ENCODE data around the gene SHB.
"Not testable (repeated sequence)": the region's sequence is repeated elsewhere in the genome, so short reads cannot be mapped to it uniquely, and the experiment has no call there.

Gene SHB

DNA sequence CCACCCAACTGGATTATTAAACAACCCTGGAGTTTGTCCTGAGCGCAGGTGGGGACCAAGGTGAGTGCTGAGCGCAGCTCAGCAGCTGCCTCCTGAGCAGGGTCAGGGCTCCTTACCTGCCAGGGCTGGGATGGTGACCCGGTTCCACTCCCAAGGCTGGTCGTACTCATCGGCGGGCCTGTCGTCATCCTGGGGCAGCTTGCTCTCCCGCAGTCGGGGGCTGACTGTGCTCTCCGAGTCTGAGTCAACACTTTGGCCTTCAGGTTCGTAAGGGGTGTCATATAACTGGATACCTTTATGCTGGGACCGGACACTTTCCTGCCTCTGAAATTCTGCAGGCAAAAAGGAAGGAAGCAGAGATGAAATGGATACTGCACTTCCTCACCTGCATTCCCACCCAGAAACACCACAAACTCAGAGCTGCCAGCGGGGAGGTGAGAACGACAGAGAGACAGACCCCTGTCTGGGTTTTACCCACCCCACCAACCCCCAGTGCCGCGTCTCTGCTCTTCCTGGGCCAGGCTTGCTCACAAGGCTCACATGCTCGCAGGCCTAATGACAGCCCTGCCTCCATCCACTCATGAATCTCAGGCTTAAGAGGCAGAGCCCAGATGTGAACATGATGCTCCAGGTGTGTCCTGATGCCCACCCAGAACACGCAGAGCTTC is 94.4 kb downstream of the SHB start:
- in situ Hi-C loops (cut with MboI; ENCODE audit: low sequenced_read_pairs), result no loop called here

- in situ Hi-C loops (cut with MboI; ENCODE audit: low sequenced_read_pairs), result no loop called here
These were observed 96.6 kb downstream of the SHB start for GRCh38 chr9:37972351-37972848.

DNA sequence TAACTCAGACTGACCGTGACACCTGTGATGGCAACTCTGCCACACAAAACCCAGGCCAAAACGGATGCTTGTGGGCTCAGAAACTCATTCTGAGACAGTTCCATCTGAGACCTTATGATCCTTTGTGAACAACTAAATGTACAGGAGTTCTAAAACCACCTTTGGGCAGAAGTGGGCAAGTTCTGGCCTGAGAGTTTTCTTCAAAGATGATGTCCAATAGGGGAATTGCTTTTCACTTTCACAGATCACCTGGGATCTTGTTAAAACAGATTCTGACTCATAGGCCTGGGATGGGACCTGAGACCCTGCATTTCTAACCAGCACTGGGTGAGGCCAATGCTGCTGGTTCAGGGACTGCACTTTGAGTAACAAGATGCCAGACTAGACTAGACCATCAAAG is 97.3 kb downstream of the SHB start:
- in situ Hi-C loops (cut with MboI; ENCODE audit: low sequenced_read_pairs), result no loop called here

DNA sequence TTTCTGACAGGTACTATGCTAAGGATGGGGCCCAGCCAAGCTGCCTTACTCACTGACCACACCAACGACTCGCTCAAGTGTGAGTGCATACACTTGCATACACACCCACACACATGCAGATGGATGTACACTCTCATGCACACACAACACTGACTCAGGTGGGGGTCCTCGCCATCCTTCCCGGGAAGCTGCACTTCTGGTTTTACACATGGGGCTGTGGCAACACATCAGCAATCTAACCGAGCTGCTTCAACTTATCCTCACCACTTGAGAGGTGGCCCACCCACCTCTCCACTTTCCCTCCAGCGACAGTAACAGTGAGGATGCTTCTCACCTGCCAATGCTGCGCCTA is 97.9 kb downstream of the SHB start:
- in situ Hi-C loops (cut with MboI; ENCODE audit: low sequenced_read_pairs), result no loop called here

- in situ Hi-C loops (cut with MboI; ENCODE audit: low sequenced_read_pairs), result no loop called here
These were observed 98.5 kb downstream of the SHB start for GRCh38 chr9:37970301-37971107.

DNA sequence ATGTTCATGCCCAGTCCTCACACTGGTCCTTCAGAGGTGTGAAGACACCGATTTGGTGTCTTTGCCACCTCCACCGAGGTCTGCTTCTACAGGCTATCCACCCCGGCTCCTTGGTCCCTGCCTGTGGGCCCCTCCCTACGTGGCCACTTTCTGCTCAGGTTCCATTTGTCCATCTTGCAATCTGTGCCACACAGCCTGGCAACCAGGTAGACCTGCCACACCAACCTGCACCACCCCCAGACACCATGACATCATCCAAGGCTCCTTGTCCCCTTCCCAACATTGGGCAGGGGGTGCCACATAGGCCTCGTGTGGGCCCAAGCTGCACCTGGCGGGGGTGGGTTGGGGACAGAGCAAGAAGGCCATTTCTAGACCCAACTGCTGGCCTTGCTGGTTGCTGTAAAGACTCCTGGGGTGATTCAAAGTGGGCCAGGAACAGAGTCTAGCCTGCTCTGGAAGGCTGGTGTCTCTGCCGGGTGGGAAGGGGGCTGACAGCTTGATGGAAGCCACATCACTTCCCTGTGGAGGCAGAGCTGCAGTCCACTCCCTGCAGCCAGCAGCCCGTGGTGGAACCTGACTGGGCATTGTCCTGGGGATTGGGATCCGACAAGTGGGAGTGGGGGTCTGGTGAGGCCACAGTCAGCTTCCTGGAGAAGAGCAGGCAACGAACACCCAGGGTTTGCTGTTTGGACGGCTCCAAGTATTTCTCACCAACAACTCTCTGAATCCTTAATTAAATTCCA is 99.3 kb downstream of the SHB start:
- in situ Hi-C loops (cut with MboI; ENCODE audit: low sequenced_read_pairs), result no loop called here

- in situ Hi-C loops (cut with MboI; ENCODE audit: low sequenced_read_pairs), result no loop called here
These were observed 99.9 kb downstream of the SHB start for GRCh38 chr9:37969130-37969529.

GRCh38 chr9:37968228-37968701 is 100.8 kb downstream of the SHB start:
- in situ Hi-C loops (cut with MboI; ENCODE audit: low sequenced_read_pairs), result no loop called here

- in situ Hi-C loops (cut with MboI; ENCODE audit: low sequenced_read_pairs), result no loop called here
These were observed 101.3 kb downstream of the SHB start for GRCh38 chr9:37967761-37968080.

DNA sequence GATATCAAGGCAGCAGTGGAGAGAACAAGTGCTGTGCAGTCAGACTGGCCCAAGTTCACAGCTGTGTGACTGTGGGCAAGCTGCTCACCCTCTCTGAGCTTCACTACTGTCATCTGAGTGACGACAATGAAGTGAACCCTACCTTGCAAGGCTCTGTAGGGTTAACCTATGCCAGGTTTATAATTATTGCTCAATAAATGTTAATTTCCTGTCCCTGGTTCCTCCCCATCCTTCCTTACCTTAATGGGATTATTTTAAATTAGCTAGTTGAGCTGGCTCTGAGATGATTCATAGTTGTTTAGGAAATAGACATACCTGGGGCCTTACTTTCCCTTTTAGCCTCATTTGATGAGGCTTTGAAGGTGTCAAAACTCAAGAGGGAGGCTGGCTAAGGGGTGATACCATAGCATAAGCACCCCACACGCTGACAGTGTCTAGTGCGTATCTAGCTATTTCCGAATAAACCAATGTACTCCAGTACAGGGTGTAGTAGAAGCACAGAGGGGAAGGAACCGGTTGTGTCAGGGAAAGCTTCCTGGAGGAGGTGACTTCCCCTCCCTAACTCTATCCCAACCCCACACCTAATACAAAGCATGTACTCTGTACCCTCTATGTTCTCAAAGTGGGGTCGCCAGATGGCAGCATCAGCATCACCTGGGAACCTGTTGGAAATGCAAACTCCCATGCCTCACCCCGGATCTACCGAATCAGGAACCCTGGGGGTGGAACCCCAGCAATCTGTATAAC is 101.8 kb downstream of the SHB start:
- in situ Hi-C loops (cut with MboI; ENCODE audit: low sequenced_read_pairs), result no loop called here

DNA sequence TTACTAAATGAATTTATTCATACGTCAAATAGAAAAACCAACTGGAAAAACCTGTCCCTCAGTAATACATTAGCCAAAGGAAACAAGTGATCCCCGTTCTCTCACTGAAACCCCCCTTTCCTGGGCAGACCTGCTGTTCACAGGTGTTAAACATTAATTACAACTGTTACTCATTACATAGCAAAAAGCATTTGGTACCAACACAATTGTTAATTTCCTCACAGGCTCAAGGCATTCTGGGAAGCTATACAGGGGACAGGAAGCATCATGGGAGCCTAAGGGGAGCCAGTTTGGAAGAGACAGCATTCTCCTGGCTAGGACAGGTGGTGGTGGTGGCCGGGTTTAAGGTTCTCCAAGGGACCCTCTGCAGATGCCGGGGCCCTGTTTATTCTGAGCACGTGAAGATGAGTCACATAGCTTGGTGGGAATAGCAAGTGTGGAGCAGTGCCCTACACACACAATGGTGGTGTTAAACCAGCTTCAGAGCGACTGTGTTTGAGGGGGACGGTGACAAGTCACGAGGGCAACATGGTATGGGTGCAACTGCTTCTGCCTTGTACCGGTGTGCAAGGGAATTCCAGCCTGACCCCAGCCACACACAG is 102.5 kb downstream of the SHB start:
- in situ Hi-C loops (cut with MboI; ENCODE audit: low sequenced_read_pairs), result no loop called here

- in situ Hi-C loops (cut with MboI; ENCODE audit: low sequenced_read_pairs), result not testable (repeated sequence)
These were observed 103.2 kb downstream of the SHB start for GRCh38 chr9:37965676-37966345.

GRCh38 chr9:37965116-37965515 is 103.9 kb downstream of the SHB start:
- in situ Hi-C loops (cut with MboI; ENCODE audit: low sequenced_read_pairs), result no loop called here

GRCh38 chr9:37964740-37965081 is 104.3 kb downstream of the SHB start:
- in situ Hi-C loops (cut with MboI; ENCODE audit: low sequenced_read_pairs), result no loop called here

DNA sequence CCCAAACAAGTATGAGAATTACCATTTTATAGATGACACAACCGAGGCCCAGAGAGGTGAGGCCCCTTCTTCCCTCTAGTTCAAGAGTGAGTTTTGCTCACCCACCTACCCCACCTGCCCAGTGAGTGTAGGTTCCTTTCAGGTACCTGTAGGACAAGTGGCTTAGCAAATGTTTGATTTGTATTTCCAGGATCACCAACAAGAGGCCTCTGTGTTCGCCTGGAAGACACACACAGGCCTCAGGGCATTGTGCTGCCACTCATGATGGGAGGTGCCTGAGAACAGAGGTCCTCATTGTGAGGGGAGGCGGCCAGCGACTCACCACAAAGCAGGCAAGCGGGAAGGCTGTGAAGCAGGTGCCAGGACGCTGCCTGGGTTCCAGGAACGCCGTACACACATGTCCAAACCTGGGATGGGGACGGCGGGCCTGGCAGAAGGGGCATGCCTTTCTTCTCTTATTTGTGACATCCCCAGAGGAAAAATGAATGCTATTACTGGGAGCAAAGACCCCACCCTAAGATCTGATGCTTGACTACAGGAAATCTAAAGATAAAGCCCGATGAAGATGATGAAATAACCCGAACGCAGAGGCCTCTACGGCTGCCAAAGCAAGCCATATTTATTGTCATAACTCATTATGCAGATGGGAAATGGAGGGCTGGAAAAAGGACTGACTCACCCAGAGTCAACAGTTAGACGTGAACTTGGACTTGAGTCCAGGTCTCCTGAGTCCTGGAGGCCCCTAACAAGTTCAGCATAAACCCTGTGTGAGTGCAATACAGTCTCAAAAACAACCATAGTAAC is 104.9 kb downstream of the SHB start:
- in situ Hi-C loops (cut with MboI; ENCODE audit: low sequenced_read_pairs), result no loop called here

DNA sequence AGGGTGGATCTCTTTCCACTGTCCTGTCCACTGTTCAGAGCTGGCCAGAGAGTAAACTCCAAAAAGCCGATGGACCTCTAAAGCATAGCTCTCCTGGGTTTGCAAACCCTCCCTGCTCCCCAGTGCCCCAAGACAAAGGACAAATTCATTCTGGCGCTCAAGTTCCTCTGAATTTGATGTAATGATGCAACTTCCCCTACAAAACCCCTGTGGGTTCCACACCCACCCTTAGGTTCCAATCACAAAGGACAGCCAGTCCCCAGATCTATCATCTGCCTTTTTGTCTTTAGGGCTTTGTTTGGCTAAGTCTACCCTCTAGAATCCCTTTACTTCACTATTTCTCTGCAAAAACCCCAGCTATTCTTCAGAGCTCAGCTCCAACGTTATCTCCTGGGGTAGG is 107.7 kb downstream of the SHB start:
- in situ Hi-C loops (cut with MboI; ENCODE audit: low sequenced_read_pairs), result no loop called here

- in situ Hi-C loops (cut with MboI; ENCODE audit: low sequenced_read_pairs), result no loop called here
These were observed 108.4 kb downstream of the SHB start for GRCh38 chr9:37960631-37961030.

DNA sequence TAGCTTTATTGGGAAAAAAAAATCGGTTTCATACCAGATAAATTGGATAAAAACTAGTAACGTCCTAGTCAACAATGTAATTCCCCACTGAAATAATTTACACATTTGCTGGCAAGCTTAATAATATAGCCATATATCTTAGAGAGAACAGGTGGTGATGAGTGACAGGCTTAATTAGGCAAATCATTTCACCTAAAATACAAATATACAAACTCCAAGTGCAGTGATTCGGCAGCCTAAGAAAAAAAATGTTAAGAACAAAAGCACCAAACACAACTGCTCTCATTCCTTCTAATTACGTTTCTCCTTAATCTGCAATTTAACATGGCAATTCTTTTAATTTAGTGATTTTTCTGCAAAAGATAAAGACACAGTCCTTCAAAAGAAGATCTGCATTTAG is 109.1 kb downstream of the SHB start:
- in situ Hi-C loops (cut with MboI; ENCODE audit: low sequenced_read_pairs), result no loop called here

DNA sequence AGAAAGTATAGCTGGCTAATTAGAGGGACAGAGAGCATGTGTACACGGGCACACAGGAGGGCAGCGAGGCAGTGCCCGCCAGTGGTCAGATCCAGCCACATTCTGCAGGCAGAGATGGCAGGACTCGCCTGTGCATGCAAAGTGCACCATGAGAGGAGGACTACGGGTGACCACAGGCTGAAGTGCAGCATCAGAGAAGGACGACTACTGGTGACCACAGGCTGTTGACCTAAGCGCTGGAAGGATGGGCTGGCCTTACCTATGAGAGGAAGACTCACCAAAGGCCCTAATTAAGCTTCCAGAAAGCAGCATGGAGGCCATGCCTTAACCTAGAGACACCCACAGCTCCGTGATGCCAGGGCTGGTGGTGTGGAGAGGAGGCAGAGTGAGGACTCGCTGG is 110.9 kb downstream of the SHB start:
- in situ Hi-C loops (cut with MboI; ENCODE audit: low sequenced_read_pairs), result no loop called here

DNA sequence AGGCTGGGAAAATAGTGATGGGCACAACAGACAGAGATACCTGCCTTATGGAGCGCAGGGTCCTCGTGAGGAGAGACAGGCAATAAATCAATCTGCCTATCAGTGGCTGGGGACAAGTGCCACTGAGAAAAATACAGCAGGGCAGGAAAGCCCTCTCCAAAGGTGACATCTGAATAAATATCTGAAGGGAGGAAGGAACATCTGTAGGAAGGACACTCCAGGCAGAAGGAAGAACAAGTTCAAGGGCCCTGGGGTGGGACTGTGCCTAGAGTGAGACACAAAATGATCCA is 111.4 kb downstream of the SHB start:
- in situ Hi-C loops (cut with MboI; ENCODE audit: low sequenced_read_pairs), result no loop called here

Measured in HL-60/S4 (cell line).